Stimulated activated CD8-positive, alpha-beta memory T cell treated with anti-CD3 and anti-CD28 coated beads, Interleukin-2, amount 100 ng/mL, for 1 hour (primary cell): ENCODE measurements around the gene LVRN.

Experiments
- DNase-seq, 2 donors: peaks; one replicate each; pipeline ENCODE4 v3.0.0-alpha.2; 2020; ENCODE audit warnings: low read depth in 2 of 2

Gene LVRN

DNA sequence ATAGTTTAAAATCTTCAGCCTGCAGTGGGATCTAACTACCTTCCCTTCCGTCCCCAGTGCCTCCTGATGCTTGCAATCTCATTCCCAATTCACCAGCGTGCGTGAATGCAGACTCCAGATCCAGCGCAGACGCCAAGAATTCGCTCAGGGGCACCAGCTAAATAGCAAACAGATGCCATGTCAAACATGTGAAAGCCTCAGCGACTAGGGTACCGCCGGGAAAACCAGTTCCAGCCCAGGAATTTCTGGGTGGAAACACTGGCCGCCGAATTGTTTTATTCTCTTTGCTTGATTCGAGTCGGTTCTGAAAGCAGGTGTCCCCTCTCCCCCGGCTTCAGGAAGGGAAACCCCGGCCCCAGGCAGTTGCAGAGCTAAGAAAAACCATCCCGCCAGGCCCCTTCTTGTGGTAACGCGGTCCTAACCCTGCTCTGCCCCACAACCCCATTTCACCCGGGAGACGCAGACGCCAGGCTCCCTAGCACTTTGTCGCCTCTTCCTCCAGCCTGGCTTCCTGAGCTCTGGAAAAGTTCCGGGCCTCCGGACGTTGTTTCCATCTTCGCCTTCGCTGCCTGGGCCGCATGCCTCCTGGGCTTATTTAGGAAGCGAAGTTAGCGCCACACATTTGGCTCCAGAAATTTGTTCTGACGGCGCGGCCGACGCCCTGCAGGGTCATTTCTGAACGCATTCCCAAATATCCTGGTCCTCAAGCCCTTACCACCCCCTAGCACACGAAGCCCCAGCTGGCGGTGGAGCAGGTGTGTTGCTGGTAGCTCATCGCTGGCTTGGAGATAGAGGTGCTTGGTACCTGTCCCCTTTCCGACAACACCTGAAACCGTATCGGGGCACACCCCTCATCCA lies 665 bp upstream of the LVRN start:
- no peak for DNase-seq

DNA sequence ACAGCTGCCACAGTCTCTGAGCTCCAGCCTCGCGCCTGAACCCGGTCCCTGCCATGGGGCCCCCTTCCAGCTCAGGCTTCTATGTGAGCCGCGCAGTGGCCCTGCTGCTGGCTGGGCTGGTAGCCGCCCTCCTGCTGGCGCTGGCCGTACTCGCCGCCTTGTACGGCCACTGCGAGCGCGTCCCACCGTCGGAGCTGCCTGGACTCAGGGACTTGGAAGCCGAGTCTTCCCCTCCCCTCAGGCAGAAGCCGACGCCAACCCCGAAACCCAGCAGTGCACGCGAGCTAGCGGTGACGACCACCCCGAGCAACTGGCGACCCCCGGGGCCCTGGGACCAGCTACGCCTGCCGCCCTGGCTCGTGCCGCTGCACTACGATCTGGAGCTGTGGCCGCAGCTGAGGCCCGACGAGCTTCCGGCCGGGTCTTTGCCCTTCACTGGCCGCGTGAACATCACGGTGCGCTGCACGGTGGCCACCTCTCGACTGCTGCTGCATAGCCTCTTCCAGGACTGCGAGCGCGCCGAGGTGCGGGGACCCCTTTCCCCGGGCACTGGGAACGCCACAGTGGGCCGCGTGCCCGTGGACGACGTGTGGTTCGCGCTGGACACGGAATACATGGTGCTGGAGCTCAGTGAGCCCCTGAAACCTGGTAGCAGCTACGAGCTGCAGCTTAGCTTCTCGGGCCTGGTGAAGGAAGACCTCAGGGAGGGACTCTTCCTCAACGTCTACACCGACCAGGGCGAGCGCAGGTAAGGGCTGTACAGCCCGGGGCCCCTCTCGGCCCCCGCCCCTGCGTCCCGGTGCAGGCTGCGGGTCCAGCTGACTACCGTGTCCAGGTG lies 509 bp downstream of the LVRN start:
- DNase-seq: no peak

DNA sequence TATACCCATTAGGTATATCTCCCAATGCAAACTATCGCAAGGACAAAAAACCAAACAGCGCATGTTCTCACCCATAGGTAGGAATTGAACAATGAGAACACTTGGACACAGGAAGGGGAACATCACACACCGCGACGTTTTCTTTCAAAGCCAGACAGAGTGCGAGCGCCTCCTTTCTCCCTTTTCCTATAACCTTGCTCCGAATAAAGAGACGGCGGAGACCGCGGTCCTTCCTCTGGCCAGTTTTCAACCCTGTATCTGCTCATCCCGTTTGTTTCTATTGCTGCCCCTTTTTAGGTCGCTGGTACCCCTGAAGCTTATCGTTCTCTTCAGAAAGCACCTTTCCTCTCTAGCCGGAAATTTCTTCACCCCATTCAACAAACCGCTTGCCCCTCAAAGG lies 1.3 kb downstream of the LVRN start:
- no peak for DNase-seq

DNA sequence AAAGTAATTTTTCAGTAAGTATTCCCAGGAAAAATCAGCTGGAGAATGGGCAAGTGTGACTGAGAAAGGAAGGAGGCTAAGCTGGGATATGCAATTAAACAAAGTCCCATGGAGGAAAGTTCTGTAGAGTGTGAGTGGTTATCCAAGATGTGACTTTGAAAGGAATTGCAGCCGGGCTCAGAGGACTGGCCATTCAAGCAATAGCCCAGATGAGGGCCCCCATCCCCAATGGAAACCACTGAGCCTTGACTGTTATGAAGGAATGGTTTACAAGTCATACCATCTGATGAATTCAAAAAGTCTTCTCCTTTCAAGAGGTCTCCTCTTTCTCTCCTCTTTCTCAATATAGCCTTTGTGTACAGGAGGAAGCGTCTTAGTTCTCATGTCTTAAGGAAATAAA lies 6.5 kb downstream of the LVRN start:
- no peak for DNase-seq

DNA sequence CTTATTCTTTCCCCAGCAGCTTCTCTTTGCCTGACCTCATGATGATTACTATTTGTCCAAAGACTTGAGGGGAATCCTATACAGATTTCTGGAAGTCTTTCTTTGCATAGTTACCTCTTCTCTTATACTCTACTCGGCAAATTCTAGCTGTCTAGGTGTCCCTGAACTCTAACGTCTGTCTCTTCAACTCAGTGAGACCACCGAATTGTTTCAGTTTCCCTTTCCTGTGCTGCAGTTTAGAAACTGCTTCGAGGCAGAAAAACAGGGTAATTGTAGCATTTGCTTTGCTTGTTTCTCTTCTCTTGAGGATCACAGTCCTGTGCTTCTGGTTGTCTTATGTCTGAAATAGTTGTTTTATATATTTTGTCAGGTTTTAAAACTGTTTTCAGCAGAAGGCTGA lies 14.8 kb downstream of the LVRN start:
- DNase-seq: no peak

DNA sequence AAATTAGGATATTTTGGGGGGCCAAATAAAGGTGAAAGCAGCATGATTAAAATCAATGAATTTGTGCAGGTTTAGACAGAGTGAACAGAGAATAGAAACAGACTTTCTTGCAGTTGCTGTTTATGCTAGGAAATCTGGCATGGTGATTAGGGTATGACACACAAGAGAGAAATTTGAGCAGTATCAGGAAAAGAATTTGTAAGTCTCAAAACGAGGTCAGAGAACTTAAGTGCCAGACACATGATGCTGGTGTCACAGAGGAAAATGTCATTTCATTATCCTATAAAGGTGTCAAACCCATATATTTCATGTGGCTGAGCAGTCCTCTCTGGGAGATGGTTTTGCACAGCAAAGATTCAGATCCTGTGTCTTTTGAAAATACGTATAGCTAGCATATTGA lies 15.7 kb downstream of the LVRN start:
- DNase-seq: no peak

DNA sequence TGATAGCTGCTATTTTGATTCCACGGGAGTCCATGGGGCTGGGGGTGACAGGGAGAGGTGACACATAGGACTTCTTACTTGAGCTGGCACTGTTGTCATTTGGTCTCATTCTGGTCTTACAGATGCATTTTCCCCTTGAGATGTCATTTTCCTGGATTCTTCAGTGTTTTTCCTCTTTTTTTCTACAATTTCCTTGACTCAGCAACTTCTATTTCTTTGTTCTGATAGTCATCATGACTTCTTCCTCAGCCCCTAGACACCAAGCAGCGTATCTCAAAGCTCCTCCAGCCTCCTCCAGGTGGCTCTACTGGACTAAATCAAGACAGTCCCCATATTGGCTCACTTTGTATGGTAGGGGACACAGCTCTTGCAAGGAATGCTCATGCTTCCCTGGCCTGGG lies 16.5 kb downstream of the LVRN start:
- no peak for DNase-seq

DNA sequence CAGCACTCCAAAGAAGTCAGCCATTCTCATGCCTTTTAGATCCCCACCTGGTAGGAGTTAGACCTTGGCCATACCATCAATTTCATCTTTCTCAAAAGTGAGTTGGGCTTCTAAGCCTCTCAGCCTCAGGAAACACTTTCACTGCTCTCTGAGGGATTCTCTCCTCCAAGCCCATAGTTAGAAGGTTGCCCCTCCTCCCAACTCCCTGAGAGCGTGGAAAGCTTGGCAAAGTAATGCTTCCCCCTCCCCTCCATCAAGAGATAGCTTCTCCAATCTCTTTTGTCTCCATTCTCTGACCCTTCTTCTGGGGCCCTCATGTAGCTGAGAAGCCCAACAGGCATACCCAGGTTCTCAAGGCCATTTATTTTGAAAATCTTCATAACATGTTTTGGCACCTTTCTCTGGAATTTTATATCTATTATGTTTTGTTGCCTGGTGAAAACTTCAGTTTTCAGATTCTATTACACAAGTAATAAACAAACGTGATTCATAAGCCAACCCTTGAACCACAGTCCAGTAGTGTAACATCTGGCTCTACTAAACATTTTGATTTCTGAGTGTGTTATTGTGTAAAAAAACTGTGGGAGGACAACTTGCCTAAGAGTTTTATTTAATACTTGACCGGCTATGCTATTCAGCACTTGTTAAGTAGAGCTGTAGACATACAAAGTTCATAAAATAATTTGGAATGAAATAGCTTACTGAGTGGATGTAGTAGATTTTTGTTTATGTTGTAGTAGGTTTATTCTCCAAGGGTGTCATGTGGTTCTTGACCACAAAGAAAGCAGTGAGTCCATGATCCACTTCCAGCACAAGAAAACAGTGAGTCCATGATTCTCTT lies 17.1 kb downstream of the LVRN start:
- no peak for DNase-seq

DNA sequence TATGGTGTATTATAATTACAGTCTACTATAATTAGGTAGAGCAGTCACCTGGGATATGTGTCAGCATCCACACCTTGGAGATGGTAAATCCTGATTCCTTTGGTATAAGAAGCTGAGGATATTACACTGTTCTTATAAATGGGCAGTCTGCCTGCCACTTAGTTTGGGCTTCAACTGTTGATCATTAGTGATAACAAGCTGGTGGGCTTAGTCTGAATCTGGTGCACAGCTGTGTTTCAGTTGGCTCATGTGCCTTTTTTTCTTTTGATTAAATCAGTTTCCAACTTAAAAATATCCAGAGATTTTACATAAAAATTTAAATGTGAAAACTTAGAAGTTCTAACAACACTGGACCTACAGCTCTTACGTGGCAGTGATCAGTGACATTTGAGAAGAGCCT lies 21.2 kb downstream of the LVRN start:
- no peak for DNase-seq

GRCh38 chr5:115985802-115986757 lies 23.8 kb downstream of the LVRN start:
- DNase-seq: no peak

DNA sequence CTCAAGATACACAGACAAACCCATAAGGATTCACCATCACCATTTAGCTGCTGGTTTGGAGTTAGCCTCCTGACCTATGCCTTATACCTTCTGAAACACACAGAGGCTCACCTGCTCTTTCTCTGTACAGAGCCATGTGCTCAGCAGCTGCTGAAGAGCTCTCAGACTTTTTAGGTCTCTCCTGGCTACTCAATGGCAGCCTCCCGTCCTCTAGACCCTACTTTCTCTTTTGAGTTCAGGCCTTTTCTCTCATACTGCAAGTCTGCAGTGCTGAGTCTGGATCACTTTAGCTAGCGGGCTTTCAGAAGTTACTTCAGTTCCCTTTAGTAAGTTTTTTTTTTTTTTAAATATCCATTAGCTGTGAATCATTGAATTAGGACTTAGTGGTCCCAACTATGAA lies 25.7 kb downstream of the LVRN start:
- no peak for DNase-seq

DNA sequence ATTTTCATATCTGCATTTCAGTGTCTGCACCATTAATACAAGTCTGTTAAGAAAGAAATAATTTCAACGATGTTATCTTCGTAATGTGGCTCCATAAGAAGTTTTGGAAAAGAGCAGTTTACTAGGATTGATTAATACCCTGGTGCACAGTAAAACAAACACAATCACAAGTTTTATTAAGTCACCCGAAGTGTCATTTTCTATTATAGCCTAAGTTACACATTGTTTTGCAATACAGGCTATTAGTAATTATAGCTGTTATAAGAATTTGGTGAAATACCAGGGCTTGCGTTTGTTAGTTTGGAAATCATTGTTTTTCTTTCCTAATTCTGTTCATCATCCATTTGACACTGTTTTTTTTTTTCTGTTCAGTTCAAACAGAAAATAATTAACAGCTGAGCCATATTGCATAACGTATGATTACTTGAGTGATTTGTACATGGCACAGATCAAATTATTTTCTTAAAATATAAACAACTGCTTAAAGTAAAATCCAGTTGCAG lies 30.6 kb downstream of the LVRN start:
- DNase-seq: no peak

DNA sequence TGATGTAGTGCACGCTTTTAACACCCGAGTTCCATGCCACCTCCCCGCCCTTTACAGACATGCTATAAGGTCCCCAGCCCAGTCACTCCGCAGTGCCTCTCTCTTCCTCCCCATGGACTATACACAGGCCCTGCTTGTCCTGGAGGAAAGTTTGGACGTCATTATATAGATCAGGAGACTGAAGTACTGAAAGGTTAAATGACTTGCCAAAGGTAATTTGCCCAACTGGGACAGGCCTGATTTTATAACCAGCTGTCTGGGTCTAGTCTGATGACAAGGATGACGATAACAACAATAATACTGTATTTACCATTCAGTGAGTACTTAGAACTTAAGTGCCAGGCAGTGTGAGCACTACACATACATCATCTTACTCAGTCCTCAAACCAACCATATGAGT lies 33.1 kb downstream of the LVRN start:
- DNase-seq: no peak

- DNase-seq: no peak
These were observed 40.0 kb downstream of the LVRN start for GRCh38 chr5:116002116-116002906.

GRCh38 chr5:116004248-116004647 lies 42.0 kb downstream of the LVRN start:
- no peak for DNase-seq

GRCh38 chr5:116009806-116010205 lies 47.5 kb downstream of the LVRN start:
- no peak for DNase-seq

DNA sequence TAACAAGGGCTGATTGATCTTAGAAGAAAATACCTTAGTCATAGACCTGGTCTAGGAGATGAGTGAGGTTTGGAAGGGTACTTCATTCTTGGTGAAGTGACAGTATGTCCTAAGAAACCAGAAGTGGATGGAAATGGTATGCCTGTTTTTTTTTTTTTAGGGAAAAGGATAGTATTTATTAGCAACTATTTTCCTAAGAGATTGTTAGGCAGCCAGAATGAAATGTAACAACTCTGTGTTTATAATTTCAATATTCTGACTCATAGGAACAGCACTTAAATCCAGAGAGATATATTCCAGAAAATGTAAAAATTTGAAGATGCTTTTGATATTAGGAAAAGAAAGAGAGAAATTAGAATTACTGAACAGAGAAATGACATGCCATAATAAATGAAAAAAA lies 48.8 kb downstream of the LVRN start:
- no peak for DNase-seq

- no peak for DNase-seq
These were observed 51.0 kb downstream of the LVRN start for GRCh38 chr5:116013207-116013785.

DNA sequence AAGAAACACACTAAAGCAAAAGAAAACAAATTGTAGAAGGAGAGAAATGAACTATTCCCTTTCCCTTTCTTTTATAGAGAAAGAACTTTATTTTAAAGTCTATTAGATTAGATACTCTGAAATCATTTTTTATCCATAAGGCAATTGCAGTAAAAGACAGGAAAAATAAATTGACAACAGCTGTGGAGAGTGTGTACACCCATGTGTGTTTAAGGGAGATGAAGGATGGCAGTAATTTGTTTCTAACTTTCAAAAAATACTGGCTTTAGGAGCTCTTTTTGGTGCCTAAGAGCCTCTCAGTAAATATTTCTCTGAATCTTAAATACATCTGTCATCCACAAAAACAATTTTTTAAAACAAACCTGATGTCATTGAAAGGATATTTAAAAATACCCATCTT lies 51.7 kb downstream of the LVRN start:
- DNase-seq: no peak

DNA sequence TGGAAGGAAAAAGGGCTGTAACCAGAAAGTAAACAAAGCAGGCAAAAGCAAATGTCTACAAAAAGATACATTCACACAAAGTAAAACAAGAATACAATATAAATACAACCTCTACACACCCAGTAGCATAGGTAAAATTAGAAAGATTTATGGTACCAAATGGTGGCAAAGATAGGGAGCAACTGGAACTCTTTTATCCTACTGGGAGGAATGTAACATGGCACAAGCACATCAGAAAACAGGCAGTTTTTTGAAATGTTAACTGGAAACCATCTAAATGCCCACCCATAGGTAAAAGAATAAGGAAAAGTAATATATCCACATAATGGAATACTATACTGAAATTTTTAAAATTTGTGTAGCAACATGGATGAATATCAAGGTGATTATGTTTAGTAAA lies 61.3 kb downstream of the LVRN start:
- DNase-seq: no peak
